ENCODE data around the gene PDE11A.

DNA sequence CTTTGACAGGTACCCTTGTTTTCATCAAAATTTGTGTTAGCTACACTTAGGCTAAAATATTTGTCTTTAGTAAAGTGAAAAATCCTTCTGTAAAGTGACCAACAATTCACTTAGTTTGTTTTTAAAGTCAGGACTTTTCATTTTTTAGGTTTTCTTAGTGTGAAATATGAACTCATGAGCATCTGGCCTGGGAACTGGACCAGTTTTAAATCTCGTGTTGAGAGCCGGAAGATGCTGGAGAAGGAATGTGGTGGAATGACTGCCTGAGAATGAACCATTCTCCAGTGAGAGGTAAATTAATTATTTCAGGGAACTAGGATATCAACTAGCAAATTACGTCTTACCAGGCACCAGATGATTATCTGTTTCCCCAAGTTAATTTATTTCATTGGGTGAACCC, 374.3 kb downstream of the PDE11A start:
- TF ChIP-seq POLR2A (IDR thresholded peaks at IDR 0.05; ENCODE audit: low read length) (no peak), GATA1 (IDR thresholded peaks at IDR 0.05; ENCODE audit: low read depth, low read length) (no peak)
